Epithelial cell of proximal tubule (primary cell): ENCODE measurements around the gene NOLC1. TPM values are rescaled to one million over a fixed set of nuclear protein-coding genes. Genes with fewer than 3 reads are reported as not detected.

Experiments
- DNase-seq: peaks from one replicate; pipeline ENCODE4 v3.0.0-alpha.2; 2011; ENCODE audit warnings: low read depth
- H3K4me3 ChIP-seq: 2 replicates; pipeline ENCODE4 v1.5.1; 2011; ENCODE audit warnings: low read depth, mild to moderate bottlenecking, low read length
- CTCF ChIP-seq: conservative IDR thresholded peaks from 2 replicates; pipeline ENCODE4 v1.5.1; 2012; ENCODE audit warnings: low read depth, mild to moderate bottlenecking, low read length
- total RNA-seq: library from RNA; depleted of rRNA; stranded (reverse); fragments of >200 nt; gene quantifications from 2 replicates; pipeline ENCODE4 v1.2.3, GENCODE V29; 2015

NOLC1 gene
- total RNA-seq, 1 donor from 2014 or later: 100 TPM

GRCh38 chr10:102123223-102123622, 29.0 kb upstream of the NOLC1 start:
- H3K4me3 ChIP-seq: no peak overlapping the region
- no peak for TF ChIP-seq CTCF
- no peak for DNase-seq

GRCh38 chr10:102131286-102132170, 20.7 kb upstream of the NOLC1 start:
- H3K4me3 ChIP-seq: no peak overlapping the region
- DNase-seq: no peak
- no peak for TF ChIP-seq CTCF

DNA sequence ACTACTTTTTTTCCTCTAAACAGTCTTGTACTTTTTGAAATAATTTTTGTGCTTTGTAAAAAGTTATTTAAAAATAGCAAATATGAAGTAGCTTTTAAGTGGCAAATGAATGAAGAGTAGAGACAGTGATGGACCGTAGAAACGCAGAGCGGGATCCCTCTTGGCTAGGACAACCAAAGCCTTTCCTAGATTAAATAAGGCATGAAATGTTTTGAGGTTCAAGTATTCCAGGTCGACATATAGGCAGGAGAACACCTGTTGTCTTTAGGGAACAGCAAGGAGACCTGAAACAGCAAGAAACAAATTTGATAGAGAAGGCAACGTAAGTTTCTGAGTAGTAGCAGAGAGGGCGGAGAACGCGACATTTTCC, 20.0 kb upstream of the NOLC1 start:
- DNase-seq: no peak
- H3K4me3 ChIP-seq: peak overlapping the region; percentile 99

DNA sequence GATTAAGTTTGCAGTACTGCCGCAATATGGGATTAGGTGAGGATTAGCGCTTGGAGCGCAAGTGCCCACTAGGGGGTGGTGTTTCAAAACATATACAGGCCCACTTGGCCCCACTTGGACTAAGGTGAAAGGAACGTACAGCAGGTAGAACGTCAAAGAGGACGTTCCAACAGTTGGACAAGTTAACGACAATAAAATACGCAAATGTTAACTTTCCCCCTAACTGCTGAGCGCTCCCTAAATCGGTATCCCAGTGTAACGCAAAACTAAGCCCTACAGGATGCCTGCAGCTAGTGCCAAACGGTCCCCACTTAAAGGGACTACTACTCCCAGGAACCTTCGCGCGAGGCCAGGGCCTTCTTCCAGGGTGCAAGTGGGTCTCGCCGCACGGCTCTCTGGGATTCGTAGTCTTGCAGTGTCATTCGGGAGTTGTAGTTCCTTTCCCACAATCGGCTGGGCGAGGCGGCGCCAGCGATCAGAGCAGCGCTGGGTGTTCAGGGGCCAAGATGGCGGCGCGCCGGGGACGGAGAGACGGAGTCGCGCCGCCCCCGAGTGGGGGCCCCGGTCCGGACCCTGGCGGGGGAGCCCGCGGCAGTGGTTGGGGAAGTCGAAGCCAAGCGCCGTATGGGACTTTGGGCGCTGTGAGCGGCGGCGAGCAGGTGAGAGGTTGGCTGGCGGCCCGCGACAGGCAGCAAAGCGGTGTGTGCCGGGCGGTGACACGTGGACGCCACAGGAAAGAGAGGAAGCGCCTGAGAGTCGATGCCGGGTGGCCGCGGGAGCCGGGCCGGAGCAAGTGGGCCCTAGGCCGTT, 19.4 kb upstream of the NOLC1 start, which contains the start of gene PPRC1:
Gene PPRC1, plus strand, starts transcription at position 478 of the 810 bp plus-strand sequence. Its CDS starts 29 bp downstream, at position 507.
- peak within 1 kb of the TSS; percentile 99 for H3K4me3 ChIP-seq
- peak; percentile 95 for TF ChIP-seq CTCF
- peak; percentile 93 for DNase-seq

More for the DNA sequence above, 20.0 kb upstream of the NOLC1 start:
- TF ChIP-seq CTCF: no peak

DNA sequence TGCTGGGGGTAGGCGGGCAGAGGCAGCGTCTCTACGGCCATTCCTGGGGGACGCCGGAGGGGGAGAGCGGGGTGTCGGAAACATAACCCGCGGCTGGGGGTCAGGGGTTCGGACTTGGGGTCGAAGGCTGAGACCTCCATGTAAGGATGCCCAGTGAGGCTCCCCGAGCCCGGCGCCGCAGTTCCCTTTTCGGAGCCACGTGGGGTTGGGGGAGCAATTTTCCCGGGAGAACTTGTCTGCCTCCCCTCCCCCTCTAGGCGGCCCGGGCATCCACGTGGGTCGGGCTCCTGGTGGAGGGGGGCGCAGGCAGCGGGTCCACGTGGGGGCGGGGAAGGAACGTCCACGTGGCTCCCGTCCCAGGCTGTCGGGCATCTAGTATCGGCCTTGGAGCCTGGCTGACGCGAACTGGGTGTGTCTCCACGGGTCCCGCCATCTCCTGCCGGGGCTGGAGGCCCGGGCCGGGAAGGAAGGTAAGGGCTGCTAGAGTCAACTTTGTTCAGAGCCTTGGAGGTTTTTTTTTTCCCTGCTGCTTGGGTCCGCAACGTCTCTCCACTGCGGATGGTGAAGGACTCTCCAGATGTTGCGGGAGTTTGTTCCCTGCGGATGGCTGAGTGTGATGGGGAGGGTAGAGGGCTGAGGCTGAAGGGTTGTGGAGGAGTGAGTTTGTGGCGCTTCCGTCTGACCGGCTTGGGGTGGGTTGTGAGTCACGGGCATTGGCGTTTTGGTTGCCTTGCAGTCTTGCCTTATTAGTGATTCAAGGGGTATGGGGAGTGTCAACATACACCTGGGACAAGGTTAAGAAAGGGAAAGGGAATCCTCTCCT, 18.6 kb upstream of the NOLC1 start:
- no peak for TF ChIP-seq CTCF
- DNase-seq: no peak
- H3K4me3 ChIP-seq: peak overlapping the region; percentile 99

DNA sequence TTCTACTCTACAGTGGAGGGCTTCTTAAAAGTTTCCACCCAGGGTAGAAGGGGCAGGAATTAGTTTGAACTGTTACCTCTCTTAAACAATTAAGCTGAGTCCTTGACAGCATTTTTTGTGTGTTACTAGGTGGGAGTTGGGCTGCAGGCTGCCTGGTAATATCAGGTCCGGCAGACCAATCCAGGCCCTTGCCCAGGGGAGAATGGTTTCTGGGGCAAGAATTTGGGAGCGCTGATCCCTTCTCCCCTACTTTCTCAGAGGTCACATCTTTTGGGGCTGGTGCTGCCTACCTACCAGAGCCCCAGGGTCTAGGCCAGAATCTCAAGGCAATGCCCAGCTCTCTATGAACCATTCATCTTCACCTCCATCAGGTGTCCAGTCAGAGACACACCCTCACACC, 17.8 kb upstream of the NOLC1 start:
- no peak for DNase-seq
- peak overlapping the region; percentile 99 for H3K4me3 ChIP-seq
- no peak for TF ChIP-seq CTCF
